ENCODE data around the gene IZUMO2.
"Not testable (repeated sequence)": the region's sequence is repeated elsewhere in the genome, so short reads cannot be mapped to it uniquely, and the experiment has no call there.

Gene IZUMO2

GRCh38 chr19:50133518-50134492 lies 29.3 kb downstream of the IZUMO2 start:
- not testable (repeated sequence) for H3K36me3 ChIP-seq, H3K4me3 ChIP-seq, H3K27ac ChIP-seq, H3K4me1 ChIP-seq, H3K9me3 ChIP-seq, DNase-seq
- peaks cover 0 to 24% of the 10 kb centered on the region in 2 donors for H3K27me3 ChIP-seq
- intact Hi-C loops (cut with DNase I; ENCODE audit: low total_unique reads), result loop anchor here (10.0 kb wide), 1 partner anchor 199 kb away; no protein-coding TSS in a partner anchor

- H3K27me3 ChIP-seq; intact Hi-C loops (cut with DNase I; ENCODE audit: low total_unique reads); DNase-seq; H3K4me1 ChIP-seq; H3K36me3 ChIP-seq; H3K4me3 ChIP-seq; H3K27ac ChIP-seq; H3K9me3 ChIP-seq: not testable (repeated sequence)
Measured at GRCh38 chr19:50104012-50104411, 59.1 kb downstream of the IZUMO2 start.

GRCh38 chr19:50103405-50103804 lies 59.7 kb downstream of the IZUMO2 start:
- H3K27me3 ChIP-seq; H3K27ac ChIP-seq; DNase-seq; intact Hi-C loops (cut with DNase I; ENCODE audit: low total_unique reads); H3K9me3 ChIP-seq; H3K4me1 ChIP-seq; H3K4me3 ChIP-seq; H3K36me3 ChIP-seq: not testable (repeated sequence)
